Testis (tissue), 3 donors: Measurements from ENCODE around the gene EXOC4. TPM values are rescaled to one million over a fixed set of nuclear protein-coding genes. Genes with fewer than 3 reads are reported as not detected.
"Not testable (repeated sequence)": the region's sequence is repeated elsewhere in the genome, so short reads cannot be mapped to it uniquely, and the experiment has no call there.

ENCODE experiments used
- DNase-seq: peaks from one replicate; pipeline ENCODE4 v3.0.0-alpha.2; 2019
- H3K27ac ChIP-seq, 2 donors: fragments of 200-600 bp; sonication (generic); one replicate each; pipeline ENCODE4 v1.5.1; 2019
- H3K27me3 ChIP-seq: fragments of 200-600 bp; sonication (generic); one replicate; pipeline ENCODE4 v1.5.1; 2019
- H3K36me3 ChIP-seq: fragments of 200-600 bp; sonication (generic); one replicate; pipeline ENCODE4 v1.5.1; 2017; ENCODE audit warnings: low read depth; ENCODE audit errors: missing control alignments
- H3K4me1 ChIP-seq: fragments of 200-600 bp; sonication (generic); one replicate; pipeline ENCODE4 v1.5.1; 2019
- H3K4me3 ChIP-seq, 2 donors: fragments of 200-600 bp; sonication (generic); one replicate each; pipeline ENCODE4 v1.5.1; 2017 to 2019
- H3K9me3 ChIP-seq: fragments of 200-600 bp; sonication (generic); one replicate; pipeline ENCODE4 v1.5.1; 2017
- POLR2A ChIP-seq: fragments of 450-650 bp; IDR thresholded peaks from one replicate; pipeline ENCODE4 v1.6.1; 2017; ENCODE audit warnings: antibody characterized with exemption, mild to moderate bottlenecking, moderate library complexity
- WGBS, 2 donors: methylation state at CpG; one replicate each; pipeline ENCODE4 v1.1.5; 2018; 5-methylcytosine and 5-hydroxymethylcytosine counted together
- intact Hi-C: fragments of 100-400 bp; cut with DNase I; formaldehyde crosslinking; loops from one replicate; pipeline ENCODE4 v1.15.1; 2023; ENCODE audit warnings: low total_unique reads
- polyA plus RNA-seq: library from polyadenylated mRNA; stranded (reverse); fragments of 350-450 nt; fragmentation: Illumina TruSeq; extraction: RNeasy Lipid Tissue Mini Kit (QIAGEN cat#74804); gene quantifications from one replicate; pipeline ENCODE4 v1.2.3, GENCODE V29; 2014; ENCODE audit warnings: low read depth, low replicate concordance; ENCODE audit not compliant: insufficient read depth
- total RNA-seq, 2 donors: library from RNA; depleted of rRNA; stranded (reverse); fragments of >200 nt; gene quantifications; one replicate each; pipeline ENCODE4 v1.2.3, GENCODE V29; 2016
- TF ChIP-seq, protein P1 (sequence below), 3 experiments: fragments of 450-650 bp in 2 of 3; fragments of 200-600 bp in 1 of 3; sonication (generic) in 1 of 3; IDR thresholded peaks; one replicate each; pipeline ENCODE4 v1.5.1; 2016 to 2019; ENCODE audit warnings: antibody characterized with exemption in 3 of 3, mild to moderate bottlenecking in 2 of 3, moderate library complexity in 1 of 3

Gene EXOC4
- total and polyA plus RNA-seq, 3 donors from 2014 or later, result 47.4 to 169 (median 142) TPM

DNA sequence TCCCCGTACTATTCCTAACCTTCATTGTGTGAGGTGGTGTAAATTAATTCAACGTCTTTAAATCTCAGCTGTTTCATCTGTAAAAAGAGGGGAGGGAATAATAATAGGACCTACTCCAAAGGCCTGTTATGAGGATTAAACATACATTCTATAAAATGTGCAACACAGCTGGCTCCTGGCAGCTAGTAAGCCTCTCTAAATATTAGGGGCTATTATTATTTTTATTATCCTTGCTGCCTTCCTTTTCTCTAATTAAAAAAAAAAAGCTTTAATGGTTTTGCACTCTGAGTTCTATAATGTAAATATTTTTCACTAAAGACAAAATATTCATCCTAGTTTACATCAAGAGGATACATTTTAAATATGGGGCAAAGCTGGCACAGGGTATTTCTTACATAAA lies 19.5 kb downstream of the EXOC4 start:
- Histone ChIP-seq H3K36me3 (no peaks in the 10 kb centered on the region), H3K4me1 (no peaks in the 10 kb centered on the region), H3K9me3 (no peaks in the 10 kb centered on the region), H3K27me3 (no peaks in the 10 kb centered on the region), H3K27ac (no peak overlapping the region), H3K4me3 (no peak overlapping the region)
- intact Hi-C loops, result no loop called here
- DNase-seq, result no peak
- WGBS, 2 donors, result 90% methylated on average over 2 of the region's 2 CpGs
- no peak for TF ChIP-seq POLR2A
- TF ChIP-seq, protein P1, sequence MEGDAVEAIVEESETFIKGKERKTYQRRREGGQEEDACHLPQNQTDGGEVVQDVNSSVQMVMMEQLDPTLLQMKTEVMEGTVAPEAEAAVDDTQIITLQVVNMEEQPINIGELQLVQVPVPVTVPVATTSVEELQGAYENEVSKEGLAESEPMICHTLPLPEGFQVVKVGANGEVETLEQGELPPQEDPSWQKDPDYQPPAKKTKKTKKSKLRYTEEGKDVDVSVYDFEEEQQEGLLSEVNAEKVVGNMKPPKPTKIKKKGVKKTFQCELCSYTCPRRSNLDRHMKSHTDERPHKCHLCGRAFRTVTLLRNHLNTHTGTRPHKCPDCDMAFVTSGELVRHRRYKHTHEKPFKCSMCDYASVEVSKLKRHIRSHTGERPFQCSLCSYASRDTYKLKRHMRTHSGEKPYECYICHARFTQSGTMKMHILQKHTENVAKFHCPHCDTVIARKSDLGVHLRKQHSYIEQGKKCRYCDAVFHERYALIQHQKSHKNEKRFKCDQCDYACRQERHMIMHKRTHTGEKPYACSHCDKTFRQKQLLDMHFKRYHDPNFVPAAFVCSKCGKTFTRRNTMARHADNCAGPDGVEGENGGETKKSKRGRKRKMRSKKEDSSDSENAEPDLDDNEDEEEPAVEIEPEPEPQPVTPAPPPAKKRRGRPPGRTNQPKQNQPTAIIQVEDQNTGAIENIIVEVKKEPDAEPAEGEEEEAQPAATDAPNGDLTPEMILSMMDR (IDR thresholded peaks at IDR 0.05), result no peak

DNA sequence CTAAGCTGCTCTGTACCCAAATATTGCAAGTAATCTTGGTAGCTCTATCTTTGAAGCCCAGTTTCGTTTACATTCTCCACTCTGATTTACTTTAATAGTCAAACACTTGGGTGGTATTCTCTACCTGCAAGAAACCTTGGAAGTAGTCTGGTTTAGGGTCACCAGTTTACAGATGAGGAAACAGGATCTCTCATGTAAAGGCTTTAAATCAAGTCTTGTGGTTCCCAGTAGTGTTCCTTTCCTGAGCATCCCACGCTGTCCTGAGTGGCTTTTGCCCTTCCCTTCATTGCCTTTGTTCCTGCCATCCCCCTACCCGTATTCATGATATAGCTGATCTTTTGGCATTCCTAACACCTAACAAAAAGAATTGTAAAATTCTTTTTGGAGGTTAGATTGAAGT lies 20.3 kb downstream of the EXOC4 start:
- H3K27me3 ChIP-seq, result no peaks in the 10 kb centered on the region
- H3K4me1 ChIP-seq, result no peaks in the 10 kb centered on the region
- 85 to 94% methylated on average over 3 of the region's 3 CpGs for WGBS, 2 donors
- no peaks in the 10 kb centered on the region for H3K36me3 ChIP-seq
- intact Hi-C loops, result no loop called here
- TF ChIP-seq, protein P1 (IDR thresholded peaks at IDR 0.05), result no peak
- no peak for TF ChIP-seq POLR2A
- no peak overlapping the region for H3K27ac ChIP-seq
- no peak for DNase-seq
- no peak overlapping the region for H3K4me3 ChIP-seq
- H3K9me3 ChIP-seq, result no peaks in the 10 kb centered on the region

DNA sequence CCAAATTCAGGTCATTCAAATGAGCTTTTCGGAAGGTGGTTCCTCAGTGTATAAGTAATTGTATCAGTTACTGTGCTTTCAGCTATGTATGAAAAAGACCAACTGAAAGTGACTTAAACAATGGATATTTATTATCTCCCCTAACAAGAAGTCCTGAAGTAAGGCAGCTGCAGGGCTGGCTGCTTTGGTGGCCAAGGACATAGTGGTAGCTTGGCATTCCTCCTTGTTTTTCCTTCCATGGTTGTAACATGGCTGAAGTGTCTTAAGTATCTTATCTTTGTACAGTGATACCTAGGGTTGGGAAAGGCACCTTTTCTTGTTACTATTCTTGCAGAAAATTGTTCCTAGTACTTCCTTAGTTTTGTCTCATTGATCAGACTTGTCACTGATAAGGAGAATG lies 21.4 kb downstream of the EXOC4 start:
- no peak overlapping the region for H3K4me3 ChIP-seq
- no peaks in the 10 kb centered on the region for H3K27me3 ChIP-seq
- no peaks in the 10 kb centered on the region for H3K4me1 ChIP-seq
- intact Hi-C loops, result no loop called here
- TF ChIP-seq, protein P1 (IDR thresholded peaks at IDR 0.05), result no peak
- no peak for TF ChIP-seq POLR2A
- WGBS, 2 donors, result 68 to 88% methylated on average over 1 of the region's 1 CpG
- no peaks in the 10 kb centered on the region for H3K36me3 ChIP-seq
- H3K27ac ChIP-seq, result no peak overlapping the region
- DNase-seq, result no peak
- no peaks in the 10 kb centered on the region for H3K9me3 ChIP-seq

DNA sequence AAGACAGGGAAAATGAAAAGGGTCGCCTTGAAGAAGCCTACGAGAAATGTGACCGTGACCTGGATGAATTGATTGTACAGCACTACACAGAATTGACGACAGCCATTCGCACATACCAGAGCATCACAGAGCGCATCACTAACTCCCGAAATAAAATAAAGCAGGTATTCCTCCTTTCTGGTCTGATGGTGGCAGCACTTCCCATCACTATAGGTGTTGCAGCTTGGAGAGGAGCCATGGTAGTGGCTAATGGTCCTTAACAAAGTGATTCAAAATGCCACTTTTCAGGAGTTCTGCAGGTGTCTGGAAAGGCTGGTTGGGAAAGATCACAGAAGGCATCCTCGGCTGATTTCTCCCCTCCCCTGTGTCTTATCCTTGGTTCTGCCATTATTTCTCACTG lies 22.1 kb downstream of the EXOC4 start:
- Histone ChIP-seq H3K27me3 (no peaks in the 10 kb centered on the region), H3K36me3 (no peaks in the 10 kb centered on the region), H3K9me3 (no peaks in the 10 kb centered on the region), H3K27ac (no peak overlapping the region), H3K4me1 (no peaks in the 10 kb centered on the region), H3K4me3 (no peak overlapping the region)
- no peak for DNase-seq
- WGBS, 2 donors, result 91 to 96% methylated on average over 8 of the region's 8 CpGs
- TF ChIP-seq POLR2A, result no peak
- TF ChIP-seq, protein P1 (IDR thresholded peaks at IDR 0.05), result no peak
- intact Hi-C loops, result no loop called here

DNA sequence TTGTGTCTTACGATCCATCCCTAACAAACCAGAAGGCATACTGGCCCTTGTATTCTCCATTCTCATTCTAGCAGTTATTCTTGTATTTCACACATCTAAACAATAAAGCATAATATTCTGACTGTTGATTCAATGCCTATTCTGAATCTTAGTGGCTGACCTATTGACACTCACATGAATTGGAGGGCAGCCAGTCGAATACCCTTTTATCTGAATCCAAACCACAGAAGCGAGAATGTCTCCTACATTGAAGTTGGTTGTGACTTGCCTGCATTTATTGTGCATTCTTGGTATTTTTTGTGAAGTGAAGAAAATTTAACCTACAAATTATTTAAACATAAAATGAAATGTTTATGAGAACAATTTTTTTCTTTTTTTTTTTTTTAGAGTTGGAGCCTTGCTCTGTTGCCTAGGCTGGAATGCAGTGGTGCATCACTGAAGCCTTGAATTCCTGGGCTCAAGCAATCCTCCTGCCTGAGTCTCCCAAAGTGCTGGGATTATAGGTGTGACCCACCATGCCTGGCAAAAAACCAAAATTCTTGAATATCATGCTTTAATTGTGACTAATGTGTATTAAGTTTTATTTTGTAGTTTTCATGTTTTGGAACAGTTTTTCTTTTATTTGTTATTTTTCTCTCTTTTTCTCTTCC lies 22.7 kb downstream of the EXOC4 start:
- no peak for DNase-seq
- Histone ChIP-seq H3K36me3 (no peaks in the 10 kb centered on the region), H3K27me3 (no peaks in the 10 kb centered on the region), H3K4me1 (no peaks in the 10 kb centered on the region), H3K9me3 (no peaks in the 10 kb centered on the region), H3K27ac (no peak overlapping the region), H3K4me3 (no peak overlapping the region)
- WGBS, 2 donors, result 74 to 94% methylated on average over 3 of the region's 3 CpGs
- TF ChIP-seq, protein P1 (IDR thresholded peaks at IDR 0.05), result no peak
- no peak for TF ChIP-seq POLR2A
- intact Hi-C loops, result no loop called here

DNA sequence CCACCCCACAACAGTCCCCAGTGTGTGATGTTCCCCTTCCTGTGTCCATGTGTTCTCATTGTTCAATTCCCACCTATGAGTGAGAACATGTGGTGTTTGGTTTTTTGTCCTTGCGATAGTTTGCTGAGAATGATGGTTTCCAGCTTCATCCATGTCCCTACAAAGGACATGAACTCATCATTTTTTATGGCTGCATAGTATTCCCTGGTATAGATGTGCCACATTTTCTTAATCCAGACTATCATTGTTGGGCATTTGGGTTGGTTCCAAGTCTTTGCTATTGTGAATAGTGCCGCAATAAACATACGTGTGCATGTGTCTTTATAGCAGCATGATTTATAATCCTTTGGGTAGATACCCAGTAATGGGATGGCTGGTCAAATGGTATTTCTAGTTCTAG lies 26.1 kb downstream of the EXOC4 start:
- H3K36me3 ChIP-seq, H3K27ac ChIP-seq, H3K4me1 ChIP-seq, DNase-seq, H3K9me3 ChIP-seq, intact Hi-C loops, H3K27me3 ChIP-seq, H3K4me3 ChIP-seq: not testable (repeated sequence)
- 100% methylated on average over 2 of the region's 3 CpGs for WGBS, 2 donors
